AG09309 (cell line): ENCODE results near the gene L1CAM.

Source experiments
- DNase-seq: peaks from one replicate; pipeline ENCODE4 v3.0.0-alpha.2; 2010; ENCODE audit warnings: low read depth
- H3K4me3 ChIP-seq: 2 replicates; pipeline ENCODE4 v1.5.1; 2011; ENCODE audit warnings: mild to moderate bottlenecking, low read depth, low read length, moderate library complexity; ENCODE audit not compliant: control insufficient read depth
- CTCF ChIP-seq: IDR thresholded peaks from 2 replicates; pipeline ENCODE4 v1.5.1; 2011; ENCODE audit warnings: mild to moderate bottlenecking, low read depth, low read length, inconsistent platforms; ENCODE audit not compliant: insufficient read depth, control insufficient read depth; ENCODE audit errors: missing control alignments

Gene L1CAM

GRCh38 chrX:153829799-153830639, 56.0 kb downstream of the L1CAM start, which contains the start of gene PDZD4:
TSS of gene PDZD4 (minus strand) at chrX:153830544. CDS start at chrX:153830298, 246 bp downstream.
- no peak for DNase-seq
- no peak for TF ChIP-seq CTCF
- no peak within 1 kb of the TSS for H3K4me3 ChIP-seq

GRCh38 chrX:153829549-153829798, 56.5 kb downstream of the L1CAM start:
- H3K4me3 ChIP-seq = no peak overlapping the region
- TF ChIP-seq CTCF = no peak
- no peak for DNase-seq

- DNase-seq = no peak
- no peak for TF ChIP-seq CTCF
- no peak overlapping the region for H3K4me3 ChIP-seq
Observed at GRCh38 chrX:153828723-153829548, 57.0 kb downstream of the L1CAM start.

- no peak for TF ChIP-seq CTCF
- H3K4me3 ChIP-seq = no peak overlapping the region
- no peak for DNase-seq
Observed at GRCh38 chrX:153828308-153828707, 57.7 kb downstream of the L1CAM start.

- TF ChIP-seq CTCF = no peak
- DNase-seq = no peak
- no peak overlapping the region for H3K4me3 ChIP-seq
Observed at GRCh38 chrX:153827903-153828302, 58.1 kb downstream of the L1CAM start.

GRCh38 chrX:153827016-153827415, 59.0 kb downstream of the L1CAM start:
- no peak overlapping the region for H3K4me3 ChIP-seq
- no peak for DNase-seq
- TF ChIP-seq CTCF = no peak
